IMR-90 (cell line): ENCODE measurements around the gene TOP3B. TPM values are rescaled to one million over a fixed set of nuclear protein-coding genes. Genes with fewer than 3 reads are reported as not detected.

Experiments
- ATAC-seq: fragments of 200-7000 bp; cut with Tn5 transposase; 2 replicates; pipeline ENCODE4 v1.9.1; 2020; ENCODE audit warnings: low read depth, mild to moderate bottlenecking, moderate library complexity
- BruUV-seq: library from RNA; stranded (reverse); fragments of 400-500 nt; replicated peaks from 2 replicates; lab custom pipeline; 2021; lab: Mats Ljungman, UMichigan
- CTCF ChIA-PET: fragments of 300-600 bp; formaldehyde crosslinking; extraction: SDS; loops from one replicate; lab custom pipeline; 2021; ENCODE audit warnings: antibody characterized with exemption; lab: Yijun Ruan, JAX
- POLR2A ChIA-PET: fragments of 300-600 bp; sonication (Branson Sonifier 250); formaldehyde crosslinking; loops from one replicate; lab custom pipeline; 2022; ENCODE audit warnings: antibody characterized with exemption; ENCODE audit not compliant: unreplicated experiment; lab: Charles Lee
- DNase-seq: peaks from one replicate; pipeline ENCODE4 v3.0.0; 2013
- H2AFZ ChIP-seq: replicated peaks from 2 replicates; pipeline ENCODE3; 2013; ENCODE audit warnings: low read length, mild to moderate bottlenecking; ENCODE audit not compliant: poor library complexity
- H2AK5ac ChIP-seq: 2 replicates; pipeline ENCODE4 v1.6.1; 2013; ENCODE audit warnings: low read depth, low read length, inconsistent platforms
- H2AK9ac ChIP-seq: replicated peaks from 2 replicates; pipeline ENCODE3; 2013; ENCODE audit warnings: mild to moderate bottlenecking, low read depth, low read length, moderate library complexity; ENCODE audit not compliant: poor library complexity
- H2BK120ac ChIP-seq: 2 replicates; pipeline ENCODE4 v1.6.1; 2013; ENCODE audit warnings: low read depth, low read length, inconsistent platforms
- H2BK15ac ChIP-seq: 3 replicates; pipeline ENCODE4 v1.6.1; 2013; ENCODE audit warnings: low read depth, low read length, inconsistent platforms
- H2BK20ac ChIP-seq: 2 replicates; pipeline ENCODE4 v1.6.1; 2013; ENCODE audit warnings: low read depth, mild to moderate bottlenecking, inconsistent platforms, low read length, moderate library complexity
- H2BK5ac ChIP-seq: 2 replicates; pipeline ENCODE4 v1.6.1; 2013; ENCODE audit warnings: mild to moderate bottlenecking, low read depth, low read length, inconsistent platforms; ENCODE audit not compliant: poor library complexity, severe bottlenecking
- H3K14ac ChIP-seq: replicated peaks from 2 replicates; pipeline ENCODE4 v1.6.1; 2013; ENCODE audit warnings: low read depth, low read length, inconsistent platforms
- H3K18ac ChIP-seq: 2 replicates; pipeline ENCODE4 v1.6.1; 2013; ENCODE audit warnings: low read depth, low read length, control low read depth
- H3K23ac ChIP-seq: 2 replicates; pipeline ENCODE4 v1.6.1; 2013; ENCODE audit warnings: low read depth, low read length, inconsistent platforms
- H3K27ac ChIP-seq: 2 replicates; pipeline ENCODE4 v1.5.1; 2013; ENCODE audit warnings: mild to moderate bottlenecking, control low read depth, low read length; ENCODE audit not compliant: insufficient read depth
- H3K27me3 ChIP-seq: 2 replicates; pipeline ENCODE4 v1.6.1; 2013; ENCODE audit warnings: low read length; ENCODE audit not compliant: control insufficient read depth, insufficient read depth
- H3K36me3 ChIP-seq: 2 replicates; pipeline ENCODE4 v1.6.1; 2013; ENCODE audit warnings: low read length, mixed read lengths; ENCODE audit not compliant: control insufficient read depth, insufficient read depth
- H3K4ac ChIP-seq: 2 replicates; pipeline ENCODE4 v1.6.1; 2013; ENCODE audit warnings: low read depth, low read length, inconsistent platforms
- H3K4me1 ChIP-seq: 2 replicates; pipeline ENCODE4 v1.6.1; 2013; ENCODE audit warnings: low read length, mixed read lengths; ENCODE audit not compliant: control insufficient read depth, insufficient read depth
- H3K4me2 ChIP-seq: 2 replicates; pipeline ENCODE4 v1.6.1; 2013; ENCODE audit warnings: low read depth, mild to moderate bottlenecking, control low read depth, low read length, moderate library complexity
- H3K4me3 ChIP-seq: 2 replicates; pipeline ENCODE4 v1.5.1; 2013; ENCODE audit warnings: low read depth, mild to moderate bottlenecking, control low read depth, low read length, moderate library complexity; ENCODE audit not compliant: insufficient read depth
- H3K56ac ChIP-seq: 2 replicates; pipeline ENCODE4 v1.6.1; 2013; ENCODE audit warnings: low read length, inconsistent platforms; ENCODE audit not compliant: insufficient read depth; ENCODE audit errors: extremely low read depth
- H3K79me1 ChIP-seq, 2 experiments: 2 replicates each; pipeline ENCODE4 v1.6.1; 2013; ENCODE audit warnings: low read length in 2 of 2, inconsistent platforms in 1 of 2, low read depth in 1 of 2
- H3K9ac ChIP-seq: 2 replicates; pipeline ENCODE4 v1.6.1; 2013; ENCODE audit warnings: low read depth, low read length, control low read depth
- H3K9me1 ChIP-seq: 2 replicates; pipeline ENCODE4 v1.6.1; 2013; ENCODE audit warnings: low read length, inconsistent platforms; ENCODE audit not compliant: insufficient read depth
- H3K9me3 ChIP-seq: 2 replicates; pipeline ENCODE4 v1.6.1; 2013; ENCODE audit warnings: low read length; ENCODE audit not compliant: control insufficient read depth, insufficient read depth
- H4K20me1 ChIP-seq: 2 replicates; pipeline ENCODE4 v1.6.1; 2013; ENCODE audit warnings: low read length, inconsistent platforms; ENCODE audit not compliant: insufficient read depth
- H4K5ac ChIP-seq: 2 replicates; pipeline ENCODE4 v1.6.1; 2013; ENCODE audit warnings: mild to moderate bottlenecking, low read depth, low read length, control low read depth
- H4K8ac ChIP-seq, 2 experiments: 2 replicates each; pipeline ENCODE4 v1.6.1; 2013; ENCODE audit warnings: low read depth in 2 of 2, low read length in 2 of 2, control low read depth in 1 of 2, inconsistent platforms in 1 of 2
- H4K91ac ChIP-seq: 2 replicates; pipeline ENCODE4 v1.6.1; 2013; ENCODE audit warnings: low read depth, low read length, inconsistent platforms; ENCODE audit not compliant: insufficient read depth
- BHLHE40 ChIP-seq: fragments of 150-350 bp; IDR thresholded peaks from 2 replicates; pipeline ENCODE4 v1.6.1; 2016; ENCODE audit warnings: mild to moderate bottlenecking, low read depth, low read length
- CEBPB ChIP-seq: IDR thresholded peaks from 2 replicates; pipeline ENCODE4 v1.6.1; 2012; ENCODE audit warnings: low read depth, low read length, improper control_type of control experiment
- CHD1 ChIP-seq: IDR thresholded peaks from 2 replicates; pipeline ENCODE4 v1.6.1; 2012; ENCODE audit warnings: low read depth, low read length, improper control_type of control experiment
- CTCF ChIP-seq: conservative IDR thresholded peaks from 2 replicates; pipeline ENCODE4 v1.5.1; 2012; ENCODE audit warnings: mild to moderate bottlenecking, low read depth, low read length, improper control_type of control experiment
- FOS ChIP-seq: fragments of 150-350 bp; IDR thresholded peaks from 2 replicates; pipeline ENCODE4 v1.6.1; 2016; ENCODE audit warnings: low read depth, low read length
- MAFK ChIP-seq: IDR thresholded peaks from 2 replicates; pipeline ENCODE4 v1.6.1; 2012; ENCODE audit warnings: low read depth, low read length, improper control_type of control experiment
- MAZ ChIP-seq: IDR thresholded peaks from 2 replicates; pipeline ENCODE4 v1.6.1; 2012; ENCODE audit warnings: low read depth, mild to moderate bottlenecking, low read length, improper control_type of control experiment, moderate library complexity, borderline replicate concordance
- MXI1 ChIP-seq: IDR thresholded peaks from 2 replicates; pipeline ENCODE4 v1.6.1; 2012; ENCODE audit warnings: low read depth, mild to moderate bottlenecking, low read length, moderate library complexity, borderline replicate concordance
- NFE2L2 ChIP-seq: fragments of 150-350 bp; IDR thresholded peaks from 2 replicates; pipeline ENCODE4 v1.6.1; 2016; ENCODE audit warnings: low read depth, mild to moderate bottlenecking, low read length
- POLR2A ChIP-seq: IDR thresholded peaks from 2 replicates; pipeline ENCODE4 v1.6.1; 2012; ENCODE audit warnings: mild to moderate bottlenecking, low read depth, low read length
- RAD21 ChIP-seq: IDR thresholded peaks from 2 replicates; pipeline ENCODE4 v1.6.1; 2012; ENCODE audit warnings: low read length, improper control_type of control experiment
- RCOR1 ChIP-seq: IDR thresholded peaks from 2 replicates; pipeline ENCODE4 v1.6.1; 2012; ENCODE audit warnings: mild to moderate bottlenecking, low read length, improper control_type of control experiment; ENCODE audit not compliant: insufficient replicate concordance
- RFX5 ChIP-seq: IDR thresholded peaks from 2 replicates; pipeline ENCODE4 v1.8.0; 2012; ENCODE audit warnings: low read depth, mild to moderate bottlenecking, low read length, moderate library complexity
- SMC3 ChIP-seq: fragments of 150-350 bp; IDR thresholded peaks from 2 replicates; pipeline ENCODE4 v1.6.1; 2016; ENCODE audit warnings: low read depth, mild to moderate bottlenecking, antibody characterized with exemption, low read length, moderate library complexity
- WGBS, 2 experiments: methylation state at CpG; one replicate each; pipeline versions ENCODE4 v1.1.5 to v1.1.7; 2013; ENCODE audit warnings: missing lambda C conversion rate in 2 of 2; ENCODE audit not compliant: insufficient read length in 1 of 2; ENCODE audit errors: extremely low coverage in 2 of 2; 5-methylcytosine and 5-hydroxymethylcytosine counted together
- dilution Hi-C: fragments of 300-500 bp; cut with HindIII; formaldehyde crosslinking; loops from one replicate; pipeline ENCODE4 v1.14.3; 2018; ENCODE audit warnings: low sequenced_read_pairs; ENCODE audit not compliant: unreplicated experiment
- in situ Hi-C: fragments of 300-500 bp; cut with MboI; formaldehyde crosslinking; loops from 3 replicates; pipeline ENCODE4 v1.14.3; 2019; ENCODE audit warnings: low sequenced_read_pairs, inconsistent platforms, mixed read lengths
- intact Hi-C: fragments of 100-400 bp; cut with micrococcal nuclease; formaldehyde crosslinking; loops from 2 replicates; pipeline ENCODE4 v1.10.0; 2022
- polyA plus RNA-seq, 3 experiments: library from polyadenylated mRNA; depleted of rRNA; stranded (reverse); fragments of >200 nt; gene quantifications; 2 replicates each; pipeline ENCODE4 v1.2.3, GENCODE V29; 2012; ENCODE audit warnings: low replicate concordance in 1 of 3
- total RNA-seq: library from RNA; depleted of rRNA; stranded (reverse); fragments of >200 nt; gene quantifications from 2 replicates; pipeline ENCODE4 v1.2.3, GENCODE V29; 2012
- TF ChIP-seq, protein P1 (sequence below): fragments of 150-350 bp; IDR thresholded peaks from 2 replicates; pipeline ENCODE4 v1.6.1; 2016; ENCODE audit warnings: low read depth, mild to moderate bottlenecking, low read length, moderate library complexity, borderline replicate concordance
- TF ChIP-seq, protein P2 (sequence below): fragments of 150-350 bp; IDR thresholded peaks from 2 replicates; pipeline ENCODE4 v1.6.1; 2017; ENCODE audit warnings: mild to moderate bottlenecking, antibody characterized with exemption, low read length, low read depth

TOP3B gene
- total and polyA plus RNA-seq, 2 of the 4 experiments (the other 2 are of a cell fraction) = 23.0 to 23.5 TPM

DNA sequence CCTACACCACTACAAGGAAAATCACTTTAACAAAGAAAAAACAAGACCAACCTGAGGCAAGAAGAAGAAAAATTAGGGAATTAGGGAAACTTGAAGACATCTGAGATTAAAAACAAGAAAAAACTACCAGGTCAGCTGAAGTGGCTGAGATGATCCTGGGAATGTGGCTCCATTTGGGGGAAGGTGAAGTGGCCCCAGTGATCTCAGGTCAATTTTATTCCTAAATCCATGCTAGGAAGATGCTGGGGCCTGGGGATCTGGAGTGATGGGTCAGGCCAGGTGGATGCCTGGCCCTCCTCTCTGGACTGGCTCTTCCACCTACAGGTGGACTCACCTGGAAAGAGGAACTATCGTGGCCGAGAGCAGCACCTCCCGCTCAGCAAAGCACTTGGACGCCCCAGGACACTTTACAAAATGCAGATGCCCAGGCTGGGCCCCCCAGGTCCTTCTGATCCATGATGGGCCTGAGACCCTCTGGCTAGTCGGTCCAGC lies 6.7 kb downstream of the TOP3B start:
- no peak overlapping the region for H4K8ac ChIP-seq
- H3K23ac ChIP-seq = no peak overlapping the region
- no peak overlapping the region for H3K14ac ChIP-seq
- H2BK15ac ChIP-seq = no peak overlapping the region
- peaks cover 38% of the 10 kb centered on the region for H4K20me1 ChIP-seq
- BruUV-seq = no TSS peak
- H3K9me3 ChIP-seq = no peaks in the 10 kb centered on the region
- H3K18ac ChIP-seq = no peak overlapping the region
- ChIA-PET POLR2A (no interaction called here), CTCF (no interaction called here)
- no peak overlapping the region for H4K91ac ChIP-seq
- no peak overlapping the region for H4K5ac ChIP-seq
- in situ Hi-C loops = no loop called here
- H2BK5ac ChIP-seq = no peak overlapping the region
- H3K27ac ChIP-seq = no peak overlapping the region
- H3K79me1 ChIP-seq = peaks cover 41 to 70% of the 10 kb centered on the region in 2 experiments
- H3K4me2 ChIP-seq = no peak overlapping the region
- dilution Hi-C loops = no loop called here
- 100% methylated on average over 5 of the region's 5 CpGs; no CpG with 5 or more reads in 1 of the 2 experiments for WGBS, 2 experiments
- no peak overlapping the region for H2AK9ac ChIP-seq
- H3K9me1 ChIP-seq = peaks cover 6% of the 10 kb centered on the region
- DNase-seq (no peak), ATAC-seq (no peak)
- H3K4me1 ChIP-seq = peaks cover 2% of the 10 kb centered on the region; the same call in 1 of the 2 replicates
- no peak overlapping the region for H2AFZ ChIP-seq
- H2BK20ac ChIP-seq = no peak overlapping the region
- no peaks in the 10 kb centered on the region for H3K27me3 ChIP-seq
- H3K4ac ChIP-seq = no peak overlapping the region
- no peak for TF ChIP-seq RAD21
- no peak for TF ChIP-seq CEBPB
- TF ChIP-seq SMC3 = no peak
- TF ChIP-seq MAZ = no peak
- no peak for TF ChIP-seq CHD1
- TF ChIP-seq MAFK = no peak
- TF ChIP-seq RFX5 = no peak
- TF ChIP-seq CTCF = no peak
- TF ChIP-seq MXI1 = no peak
- TF ChIP-seq, protein P1, sequence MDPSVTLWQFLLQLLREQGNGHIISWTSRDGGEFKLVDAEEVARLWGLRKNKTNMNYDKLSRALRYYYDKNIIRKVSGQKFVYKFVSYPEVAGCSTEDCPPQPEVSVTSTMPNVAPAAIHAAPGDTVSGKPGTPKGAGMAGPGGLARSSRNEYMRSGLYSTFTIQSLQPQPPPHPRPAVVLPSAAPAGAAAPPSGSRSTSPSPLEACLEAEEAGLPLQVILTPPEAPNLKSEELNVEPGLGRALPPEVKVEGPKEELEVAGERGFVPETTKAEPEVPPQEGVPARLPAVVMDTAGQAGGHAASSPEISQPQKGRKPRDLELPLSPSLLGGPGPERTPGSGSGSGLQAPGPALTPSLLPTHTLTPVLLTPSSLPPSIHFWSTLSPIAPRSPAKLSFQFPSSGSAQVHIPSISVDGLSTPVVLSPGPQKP = no peak
- TF ChIP-seq, protein P2, sequence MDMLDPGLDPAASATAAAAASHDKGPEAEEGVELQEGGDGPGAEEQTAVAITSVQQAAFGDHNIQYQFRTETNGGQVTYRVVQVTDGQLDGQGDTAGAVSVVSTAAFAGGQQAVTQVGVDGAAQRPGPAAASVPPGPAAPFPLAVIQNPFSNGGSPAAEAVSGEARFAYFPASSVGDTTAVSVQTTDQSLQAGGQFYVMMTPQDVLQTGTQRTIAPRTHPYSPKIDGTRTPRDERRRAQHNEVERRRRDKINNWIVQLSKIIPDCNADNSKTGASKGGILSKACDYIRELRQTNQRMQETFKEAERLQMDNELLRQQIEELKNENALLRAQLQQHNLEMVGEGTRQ = no peak
- TF ChIP-seq RCOR1 = no peak
- TF ChIP-seq NFE2L2 = no peak
- TF ChIP-seq POLR2A = no peak
- no peak for TF ChIP-seq BHLHE40
- no peak for TF ChIP-seq FOS
- H3K9ac ChIP-seq = no peak overlapping the region
- intact Hi-C loops = no loop called here
- H2BK120ac ChIP-seq = no peak overlapping the region
- no peak overlapping the region for H2AK5ac ChIP-seq
- no peak overlapping the region for H3K56ac ChIP-seq
- H3K36me3 ChIP-seq = peaks cover 48% of the 10 kb centered on the region
- no peak overlapping the region for H3K4me3 ChIP-seq
